Nucleus accumbens (tissue), 56 donors: ENCODE results near the gene NTN5.
"Not testable (repeated sequence)": the region's sequence is repeated elsewhere in the genome, so short reads cannot be mapped to it uniquely, and the experiment has no call there.

Source experiments
- DNase-seq, 56 donors: peaks; one replicate each; lab custom pipeline; 2025; lab: John Stamatoyannopoulos, UW

The NTN5 gene

GRCh38 chr19:48633148-48634035 is 39.4 kb downstream of the NTN5 start:
- no peak for DNase-seq

GRCh38 chr19:48632692-48633147 is 40.1 kb downstream of the NTN5 start:
- DNase-seq = no peak

- not testable (repeated sequence) for DNase-seq
These were observed 40.5 kb downstream of the NTN5 start for GRCh38 chr19:48632286-48632685.

DNA sequence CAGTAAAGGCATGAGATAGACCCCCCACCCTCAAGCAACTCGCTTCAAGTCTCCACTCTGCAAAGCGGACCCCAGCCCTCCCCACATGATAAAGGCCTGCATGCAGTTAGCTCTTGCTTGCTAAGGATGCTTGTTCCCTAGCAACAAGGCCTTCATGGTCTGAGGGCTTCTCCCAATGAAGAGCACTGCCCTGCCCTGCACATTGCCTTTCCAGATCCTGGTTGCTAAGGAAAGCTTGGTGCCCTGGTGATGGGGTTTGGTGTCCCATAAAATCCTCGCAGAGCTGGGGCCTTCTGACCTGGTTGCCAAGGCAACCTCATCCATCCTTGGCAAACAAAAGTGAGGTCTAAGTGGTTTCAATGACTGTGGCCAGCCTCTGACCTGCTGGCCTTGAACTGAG is 41.6 kb downstream of the NTN5 start:
- no peak for DNase-seq

DNA sequence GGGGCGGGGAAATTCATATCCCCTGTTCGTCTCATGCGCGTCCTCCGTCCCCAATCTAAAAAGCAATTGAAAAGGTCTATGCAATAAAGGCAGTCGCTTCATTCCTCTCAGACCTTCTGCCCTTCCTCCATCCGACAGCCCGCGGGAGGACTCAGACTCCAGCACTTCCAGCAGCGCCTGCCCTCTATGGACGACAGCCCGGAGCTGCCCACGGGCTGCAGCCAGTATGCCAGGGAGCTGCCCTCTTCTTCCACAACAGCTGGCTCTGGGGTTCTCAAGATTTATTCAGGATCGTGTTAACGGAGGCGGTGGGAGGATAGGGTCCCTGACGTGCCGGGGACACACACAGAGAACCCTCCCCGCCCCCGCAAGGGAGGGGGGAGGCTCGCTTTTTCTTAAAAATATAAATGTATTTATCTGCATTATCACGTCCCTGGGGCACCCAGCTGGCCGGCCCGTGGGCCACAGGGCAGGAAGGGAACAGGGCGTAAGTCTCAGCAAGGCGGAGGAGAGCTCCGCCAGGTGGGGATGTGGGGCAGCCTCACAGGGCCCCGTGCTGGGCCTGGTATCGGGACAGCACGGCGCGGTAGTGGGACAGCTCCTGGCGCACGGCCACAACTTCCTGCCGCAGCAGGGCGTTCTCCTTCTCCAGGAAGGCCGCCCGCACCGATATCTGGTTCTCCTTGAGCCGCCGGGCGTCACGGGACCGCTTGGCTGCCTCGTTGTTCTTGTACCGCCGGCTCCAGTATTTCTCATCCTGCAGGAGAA is 42.3 kb downstream of the NTN5 start:
- DNase-seq = peak in 8 of 56 donors; percentile 24 to 59 (median 46)

DNA sequence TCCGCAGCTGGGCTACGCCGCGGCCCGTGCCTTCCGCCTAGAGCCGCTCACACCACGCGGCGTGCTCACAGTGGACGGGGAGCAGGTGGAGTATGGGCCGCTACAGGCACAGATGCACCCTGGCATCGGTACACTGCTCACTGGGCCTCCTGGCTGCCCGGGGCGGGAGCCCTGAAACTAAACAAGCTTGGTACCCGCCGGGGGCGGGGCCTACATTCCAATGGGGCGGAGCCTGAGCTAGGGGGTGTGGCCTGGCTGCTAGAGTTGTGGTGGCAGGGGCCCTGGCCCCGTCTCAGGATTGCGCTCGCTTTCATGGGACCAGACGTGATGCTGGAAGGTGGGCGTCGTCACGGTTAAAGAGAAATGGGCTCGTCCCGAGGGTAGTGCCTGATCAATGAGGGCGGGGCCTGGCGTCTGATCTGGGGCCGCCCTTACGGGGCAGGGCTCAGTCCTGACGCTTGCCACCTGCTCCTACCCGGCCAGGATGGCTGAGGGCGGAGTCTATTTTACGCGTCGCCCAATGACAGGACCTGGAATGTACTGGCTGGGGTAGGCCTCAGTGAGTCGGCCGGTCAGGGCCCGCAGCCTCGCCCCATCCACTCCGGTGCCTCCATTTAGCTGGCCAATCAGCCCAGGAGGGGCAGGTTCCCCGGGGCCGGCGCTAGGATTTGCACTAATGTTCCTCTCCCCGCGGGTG is 43.1 kb downstream of the NTN5 start:
- peak in 33 of 56 donors; percentile 19 to 82 (median 50) for DNase-seq

DNA sequence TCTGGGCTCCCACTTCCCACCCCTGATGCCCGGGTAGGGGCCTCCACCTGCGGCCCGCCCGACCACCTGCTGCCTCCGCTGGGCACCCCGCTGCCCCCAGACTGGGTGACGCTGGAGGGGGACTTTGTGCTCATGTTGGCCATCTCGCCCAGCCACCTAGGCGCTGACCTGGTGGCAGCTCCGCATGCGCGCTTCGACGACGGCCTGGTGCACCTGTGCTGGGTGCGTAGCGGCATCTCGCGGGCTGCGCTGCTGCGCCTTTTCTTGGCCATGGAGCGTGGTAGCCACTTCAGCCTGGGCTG is 43.6 kb downstream of the NTN5 start:
- no peak for DNase-seq

DNA sequence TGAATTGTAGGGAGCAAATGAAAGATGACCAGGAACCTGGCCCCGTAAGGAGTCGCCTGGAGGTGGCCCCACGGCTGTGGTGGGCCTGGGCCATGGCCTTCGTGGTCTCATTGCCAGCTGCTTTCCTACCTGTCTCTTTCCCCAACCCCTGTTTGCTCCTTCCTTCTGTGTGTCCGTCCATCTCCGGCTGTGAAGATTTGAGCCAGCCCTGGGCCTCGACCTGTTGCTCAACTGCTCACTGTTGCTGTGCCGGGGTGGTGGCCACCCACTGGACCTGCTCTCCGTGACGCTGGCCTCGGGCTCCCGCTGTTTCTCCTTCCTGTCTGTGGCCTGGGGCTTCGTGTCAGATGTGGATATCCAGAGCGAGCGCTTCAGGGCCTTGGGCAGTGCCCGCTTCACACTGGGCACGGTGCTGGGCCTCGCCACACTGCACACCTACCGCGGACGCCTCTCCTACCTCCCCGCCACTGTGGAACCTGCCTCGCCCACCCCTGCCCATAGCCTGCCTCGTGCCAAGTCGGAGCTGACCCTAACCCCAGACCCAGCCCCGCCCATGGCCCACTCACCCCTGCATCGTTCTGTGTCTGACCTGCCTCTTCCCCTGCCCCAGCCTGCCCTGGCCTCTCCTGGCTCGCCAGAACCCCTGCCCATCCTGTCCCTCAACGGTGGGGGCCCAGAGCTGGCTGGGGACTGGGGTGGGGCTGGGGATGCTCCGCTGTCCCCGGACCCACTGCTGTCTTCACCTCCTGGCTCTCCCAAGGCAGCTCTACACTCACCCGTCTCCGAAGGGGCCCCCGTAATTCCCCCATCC is 44.1 kb downstream of the NTN5 start:
- no peak for DNase-seq

- DNase-seq = no peak
These were observed 44.9 kb downstream of the NTN5 start for GRCh38 chr19:48627865-48628314.

GRCh38 chr19:48627201-48627864 is 45.5 kb downstream of the NTN5 start:
- no peak for DNase-seq

DNA sequence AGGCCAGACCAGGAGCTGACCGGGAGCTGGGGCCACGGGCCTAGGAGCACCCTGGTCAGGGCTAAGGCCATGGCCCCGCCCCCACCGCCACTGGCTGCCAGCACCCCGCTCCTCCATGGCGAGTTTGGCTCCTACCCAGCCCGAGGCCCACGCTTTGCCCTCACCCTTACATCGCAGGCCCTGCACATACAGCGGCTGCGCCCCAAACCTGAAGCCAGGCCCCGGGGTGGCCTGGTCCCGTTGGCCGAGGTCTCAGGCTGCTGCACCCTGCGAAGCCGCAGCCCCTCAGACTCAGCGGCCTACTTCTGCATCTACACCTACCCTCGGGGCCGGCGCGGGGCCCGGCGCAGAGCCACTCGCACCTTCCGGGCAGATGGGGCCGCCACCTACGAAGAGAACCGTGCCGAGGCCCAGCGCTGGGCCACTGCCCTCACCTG is 46.9 kb downstream of the NTN5 start:
- no peak for DNase-seq

DNA sequence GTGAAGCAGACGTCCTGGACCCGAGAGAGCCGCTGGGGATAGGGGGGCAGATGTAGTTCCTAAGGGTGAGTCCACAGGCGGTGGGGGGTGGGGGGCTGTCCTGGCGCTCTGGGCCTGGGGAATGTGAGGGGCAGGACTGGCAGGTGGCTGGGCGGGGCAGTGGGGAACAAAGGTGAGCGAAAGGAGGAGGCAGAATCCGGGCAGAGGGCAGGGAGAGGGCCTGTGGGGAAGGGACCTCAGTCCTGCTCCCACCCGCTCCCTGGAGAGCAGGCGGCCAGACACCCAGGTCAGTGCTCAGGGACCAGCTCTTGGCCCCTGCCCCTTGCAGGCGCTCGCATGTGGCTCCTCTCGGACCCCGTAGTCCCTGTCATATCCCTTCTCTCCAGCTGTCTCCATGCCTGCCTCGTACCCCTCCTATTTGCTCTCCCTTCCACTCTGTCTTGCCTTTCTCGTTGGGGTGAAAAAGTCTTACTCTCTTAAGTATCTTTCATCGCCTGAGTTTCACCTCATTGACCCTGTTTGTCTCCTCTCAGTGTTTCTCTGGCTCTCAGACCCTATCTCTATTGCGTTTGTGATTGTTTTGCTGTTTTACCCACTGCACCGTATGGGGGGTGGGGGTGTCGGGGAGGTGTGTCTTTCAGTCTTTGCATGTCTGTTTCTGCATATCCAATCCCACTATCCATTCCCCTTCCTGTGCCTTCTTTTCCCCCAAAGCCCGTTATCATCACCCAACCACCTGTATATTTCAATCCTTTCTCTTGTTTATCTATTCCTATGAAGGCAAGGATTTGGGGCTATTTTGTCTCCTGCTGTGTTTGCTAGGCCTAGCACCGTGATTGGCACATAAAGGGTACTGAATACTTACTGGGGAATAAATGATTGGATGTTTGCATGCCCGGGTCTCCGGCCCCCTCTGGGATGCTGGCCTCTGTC is 47.8 kb downstream of the NTN5 start:
- peak in 1 of 56 donors; percentile 30 for DNase-seq

GRCh38 chr19:48624067-48624594 is 48.7 kb downstream of the NTN5 start:
- peak; percentile 76 to 99 (median 97) for DNase-seq

DNA sequence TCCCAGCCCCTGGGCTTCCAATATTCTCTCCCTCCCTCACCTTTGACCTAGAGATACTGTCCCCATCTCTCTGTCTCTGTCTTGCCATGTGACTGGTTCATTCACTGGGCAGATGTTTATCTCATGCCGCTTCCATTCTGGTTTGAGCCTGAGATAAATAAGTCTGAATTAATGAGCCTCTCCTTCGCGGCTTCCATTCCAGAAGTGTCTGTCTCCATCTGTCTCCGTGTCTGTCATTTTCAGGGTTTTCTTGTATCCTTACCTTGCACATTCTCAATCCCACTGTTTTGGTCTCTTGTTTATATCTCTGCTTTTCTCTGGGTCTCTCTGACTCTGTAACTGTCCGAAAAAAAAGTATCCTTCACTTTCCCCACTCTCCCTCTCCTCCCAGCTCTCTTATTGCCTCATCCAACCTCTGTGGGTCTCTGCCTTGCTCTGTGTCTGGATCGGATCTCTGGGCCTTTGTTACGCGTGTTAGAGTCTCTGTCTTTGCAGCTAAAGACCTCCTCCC is 49.2 kb downstream of the NTN5 start:
- DNase-seq = peak in 2 of 56 donors; percentile 38

- no peak for DNase-seq
These were observed 52.9 kb downstream of the NTN5 start for GRCh38 chr19:48619692-48620585.

DNA sequence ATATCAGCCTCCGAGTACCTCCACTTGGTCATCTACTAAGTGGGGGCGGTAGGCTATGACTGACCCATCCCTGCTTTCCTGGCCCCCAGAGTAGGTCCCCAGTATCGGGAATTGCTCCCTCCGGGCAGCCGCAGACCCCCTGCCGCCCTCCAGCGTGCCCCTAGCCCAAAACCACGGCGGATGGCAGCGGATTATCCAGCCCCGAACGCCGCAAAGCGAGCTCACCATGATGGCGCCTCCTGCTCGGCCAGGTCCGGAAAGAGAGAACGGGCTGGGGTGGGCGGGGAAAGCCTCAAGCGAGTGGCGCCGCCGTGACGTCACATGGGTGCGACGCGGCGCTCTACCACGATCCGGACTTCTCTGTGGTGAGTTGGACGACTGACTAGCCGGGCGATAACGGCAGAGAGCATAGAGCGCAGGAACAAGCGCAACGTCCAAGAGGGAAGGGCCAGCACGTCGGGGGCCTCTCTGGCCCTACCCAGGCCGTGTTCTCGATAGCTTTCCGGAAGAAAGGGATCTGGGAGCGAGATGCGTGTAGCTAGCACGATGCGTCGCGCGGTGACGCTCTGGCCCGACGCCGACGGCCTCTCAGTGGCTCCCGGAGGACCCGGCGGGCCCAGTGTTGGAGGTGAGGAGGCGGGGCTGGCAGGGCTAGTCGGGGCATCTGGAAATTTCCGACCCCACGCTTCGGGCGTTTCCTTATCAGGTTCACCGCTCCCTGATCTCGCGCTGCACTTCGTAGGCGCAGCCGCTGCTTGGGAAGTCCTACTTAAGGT is 53.7 kb downstream of the NTN5 start, which contains the start of the genes RPL18 and SPHK2:
TSS of gene RPL18 (minus strand) at position 263 of the 776 bp plus-strand sequence. CDS start at position 228, 35 bp downstream.
TSS of gene SPHK2 (plus strand) at position 591 of the 776 bp plus-strand sequence. CDS start 1,009 bp downstream, outside the sequence.
- peak; percentile 92 to 100 (median 99) for DNase-seq
